Limb (tissue), 2 donors: ENCODE data around the gene SPATS2.
A peak's percentile ranks its signal among the peaks of the same experiment; 100 is the strongest.
"Not testable (repeated sequence)": the region's sequence is repeated elsewhere in the genome, so short reads cannot be mapped to it uniquely, and the experiment has no call there.

Source experiments
- DNase-seq, 2 donors: peaks; one replicate each; pipeline ENCODE4 v3.0.0-alpha.2; 2016; ENCODE audit errors: extremely low spot score in 2 of 2

Gene SPATS2

DNA sequence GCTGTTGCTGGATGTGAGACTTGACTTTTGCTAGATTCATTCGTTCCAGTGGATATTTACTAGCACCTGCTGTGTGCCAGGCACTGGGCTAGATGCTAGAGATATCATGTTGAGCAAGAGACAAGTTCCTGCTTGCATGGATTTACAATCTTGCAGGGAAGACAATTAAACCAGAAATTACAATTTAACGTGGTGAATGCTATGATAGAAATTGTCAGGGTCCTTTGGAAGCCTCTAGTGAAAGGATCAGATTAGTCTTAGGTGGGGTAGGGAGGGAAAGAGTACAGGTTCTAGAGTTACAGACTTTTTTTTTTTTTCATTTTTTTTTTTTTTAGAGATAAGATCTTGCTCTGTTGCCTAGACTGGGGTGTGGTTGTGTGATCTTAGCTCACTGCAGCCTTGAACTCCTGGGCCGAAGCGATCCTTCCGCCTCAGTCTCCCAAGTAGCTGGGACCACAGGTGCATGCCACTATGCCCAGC lies 36.7 kb downstream of the SPATS2 start:
- no peak for DNase-seq

DNA sequence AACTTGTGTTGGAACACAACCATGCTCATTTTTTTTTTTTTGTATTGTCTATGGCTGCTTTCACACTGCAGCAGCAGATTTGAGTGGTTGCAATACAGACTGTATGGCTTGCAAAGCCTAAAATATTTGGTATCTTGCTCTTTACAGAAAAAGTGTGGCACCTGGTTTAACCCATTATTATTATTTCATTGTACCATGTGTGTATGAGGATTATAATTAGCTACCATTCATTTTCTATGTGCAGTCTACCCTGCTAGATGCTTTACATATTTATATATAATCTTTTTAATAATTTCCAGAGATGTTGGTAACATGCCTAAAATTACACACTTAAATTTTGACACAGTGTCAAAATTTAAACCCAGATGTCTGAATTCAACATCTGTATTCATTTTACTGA lies 37.7 kb downstream of the SPATS2 start:
- DNase-seq: no peak

DNA sequence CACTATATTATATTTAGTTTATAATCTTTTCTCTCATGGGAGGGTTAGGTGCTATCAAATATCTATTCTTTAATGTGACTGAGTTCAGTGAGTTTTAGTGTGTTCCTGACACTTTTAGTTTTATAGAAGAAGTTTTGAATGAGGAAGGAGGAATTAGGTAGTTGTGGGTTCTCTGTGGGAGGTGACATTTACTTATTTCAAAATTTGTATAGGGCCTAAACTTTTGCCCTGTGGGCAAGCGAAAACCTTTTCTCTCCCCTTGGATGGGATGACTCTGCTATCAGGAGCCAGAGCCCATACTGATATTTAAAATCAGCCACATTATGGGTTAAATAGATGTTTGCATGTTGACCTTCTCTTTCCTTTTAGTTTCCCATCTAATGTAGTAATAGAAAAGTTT lies 43.6 kb downstream of the SPATS2 start:
- DNase-seq: no peak

DNA sequence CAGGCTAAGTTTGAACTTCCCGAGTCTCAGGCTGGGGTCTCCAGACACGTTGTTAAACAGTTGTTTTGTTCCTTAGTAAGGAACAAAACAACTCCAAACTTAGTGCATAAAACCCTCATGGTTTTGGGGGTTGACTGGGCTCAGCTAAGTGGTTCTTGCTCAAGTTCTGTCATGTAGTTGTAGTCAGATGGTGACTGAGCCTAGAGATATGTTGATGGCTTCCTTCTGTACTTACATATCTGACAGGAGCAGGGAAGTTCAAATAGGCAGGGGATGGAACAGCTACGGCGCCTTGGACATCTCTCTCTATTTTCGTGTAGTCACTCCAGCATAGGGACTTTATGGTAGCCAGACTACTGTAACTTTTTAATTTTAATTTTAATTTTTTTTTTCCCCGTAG lies 45.7 kb downstream of the SPATS2 start:
- no peak for DNase-seq

DNA sequence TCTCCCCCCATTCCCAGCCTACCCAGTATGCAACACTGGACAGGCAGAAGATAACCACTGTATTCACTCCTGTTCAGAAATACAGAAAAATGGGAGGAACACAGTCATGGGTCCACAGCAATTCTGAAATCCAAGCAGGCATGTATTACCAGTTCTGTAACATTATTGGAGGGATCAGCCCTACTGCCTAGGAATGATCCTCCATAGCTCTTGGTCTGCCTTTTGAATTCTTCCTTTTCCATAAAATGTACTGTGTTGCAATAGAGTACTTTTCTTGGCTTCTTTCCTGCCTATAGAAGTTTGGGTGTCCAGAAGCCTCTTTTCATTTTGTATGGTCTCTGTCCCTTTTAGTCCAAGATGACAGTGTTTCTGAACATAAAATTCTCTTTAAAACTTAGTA lies 46.5 kb downstream of the SPATS2 start:
- DNase-seq: no peak

DNA sequence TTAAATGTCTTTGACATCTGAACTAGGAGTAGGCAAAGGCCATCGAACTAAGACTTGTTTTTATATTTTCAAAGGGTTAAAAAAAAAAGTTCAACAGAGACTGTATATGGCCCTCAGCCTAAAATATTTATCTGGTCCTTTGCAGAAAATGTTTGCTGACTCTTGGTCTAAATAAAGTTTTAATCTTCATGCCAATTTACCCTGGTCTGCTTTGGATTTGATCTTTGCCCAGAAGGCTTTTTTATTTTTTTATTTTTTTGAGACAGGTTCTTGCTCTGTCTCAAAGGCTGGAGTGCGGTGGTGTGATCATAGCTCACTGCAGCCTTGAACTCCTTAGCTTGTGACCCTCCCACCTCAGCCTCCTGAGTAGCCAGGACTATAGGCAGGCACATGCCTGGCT lies 47.1 kb downstream of the SPATS2 start:
- DNase-seq: no peak

DNA sequence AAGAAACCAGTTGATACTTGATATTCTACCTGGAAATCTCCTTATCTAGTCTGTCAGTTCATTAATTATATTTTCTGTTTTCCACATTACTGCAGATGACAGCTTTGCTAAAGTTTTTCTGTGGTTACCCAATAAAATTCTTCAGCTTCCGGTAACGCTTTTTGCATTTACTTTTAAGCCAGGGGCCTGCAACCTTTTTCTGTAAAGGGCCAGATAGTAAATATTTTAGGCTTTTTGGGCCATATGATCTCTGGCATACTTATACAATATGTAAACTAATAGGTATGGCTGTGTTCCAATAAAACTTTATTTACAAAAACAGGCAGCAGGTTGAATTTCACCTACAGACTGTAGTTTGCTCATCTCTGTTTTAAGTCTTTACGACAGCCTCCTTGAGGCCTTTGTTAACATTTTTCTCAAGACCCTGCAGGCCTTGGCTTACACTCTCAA lies 48.3 kb downstream of the SPATS2 start:
- no peak for DNase-seq

DNA sequence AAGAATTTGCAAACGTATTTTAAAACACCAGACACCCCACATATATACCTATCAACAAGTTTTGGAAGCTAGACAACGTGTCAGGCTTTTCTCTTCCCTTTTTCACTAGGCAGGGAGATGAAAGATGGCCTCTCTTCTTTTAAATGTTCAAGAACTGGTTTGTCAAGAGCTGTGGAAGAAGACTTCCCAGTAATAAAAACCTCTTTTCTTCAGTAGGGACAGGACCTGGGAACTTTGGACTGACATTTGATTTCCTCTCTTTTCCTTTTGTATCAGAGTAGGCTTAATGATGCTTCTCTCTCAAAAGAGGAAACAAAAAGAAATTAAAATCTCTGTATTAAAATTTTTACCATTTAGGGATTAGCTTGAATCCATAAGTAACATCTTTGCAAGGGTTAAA lies 49.6 kb downstream of the SPATS2 start:
- DNase-seq: no peak

DNA sequence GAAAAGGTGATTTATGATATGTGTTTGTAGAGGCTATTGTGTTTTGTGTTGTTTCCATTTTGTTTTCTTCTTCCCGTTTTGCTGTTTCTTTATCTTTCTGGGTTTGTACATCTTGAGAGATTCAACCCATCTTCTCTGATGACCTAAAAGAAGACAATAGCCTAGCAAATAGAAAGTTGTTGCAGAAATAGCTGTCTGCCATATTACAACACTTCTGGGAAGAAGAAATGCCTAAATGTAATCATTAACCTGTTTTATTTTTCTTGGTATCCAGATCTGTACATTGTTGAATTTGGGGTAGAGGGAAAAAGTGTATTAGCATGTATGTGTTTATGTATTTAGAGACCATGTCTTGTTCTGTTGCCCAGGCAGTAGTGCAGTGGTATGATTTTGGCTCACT lies 50.3 kb downstream of the SPATS2 start:
- DNase-seq: no peak

DNA sequence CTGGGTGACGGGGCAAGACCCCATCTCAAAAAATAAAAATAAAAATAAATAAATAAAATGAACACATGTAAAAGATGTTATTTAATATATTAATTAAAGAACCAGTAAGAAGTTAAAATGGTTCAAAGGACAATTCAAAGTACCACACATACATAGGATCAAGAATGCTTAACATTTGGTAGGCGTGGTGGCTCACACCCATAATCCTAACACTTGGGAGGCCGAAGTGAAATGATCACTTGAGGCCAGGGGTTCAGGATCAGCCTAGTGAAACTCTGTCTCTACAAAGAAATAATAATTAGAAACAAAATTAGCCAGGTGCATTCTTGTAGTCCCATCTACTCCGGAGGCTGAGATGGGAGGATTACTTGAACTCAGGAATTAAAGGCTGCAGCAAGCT lies 53.3 kb downstream of the SPATS2 start:
- DNase-seq: no peak

DNA sequence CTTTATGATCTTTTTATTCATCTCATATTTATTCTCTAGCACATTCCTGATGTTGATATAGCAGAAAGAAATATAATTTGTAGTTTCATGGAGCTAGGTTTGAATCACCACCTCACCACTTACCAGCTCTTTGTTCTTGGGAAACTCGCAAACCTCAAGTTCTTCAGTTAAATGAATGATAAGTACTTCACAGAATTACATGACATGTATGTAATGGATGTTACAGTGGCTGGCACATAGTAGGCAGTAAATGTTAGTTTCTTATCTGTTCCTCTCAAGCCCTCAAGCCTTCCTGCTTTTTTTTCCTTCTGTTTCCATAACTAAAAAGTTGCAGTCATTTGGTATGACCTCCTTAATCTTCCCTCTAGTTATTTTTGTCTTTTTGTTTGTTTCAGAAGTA lies 54.9 kb downstream of the SPATS2 start:
- DNase-seq: no peak

DNA sequence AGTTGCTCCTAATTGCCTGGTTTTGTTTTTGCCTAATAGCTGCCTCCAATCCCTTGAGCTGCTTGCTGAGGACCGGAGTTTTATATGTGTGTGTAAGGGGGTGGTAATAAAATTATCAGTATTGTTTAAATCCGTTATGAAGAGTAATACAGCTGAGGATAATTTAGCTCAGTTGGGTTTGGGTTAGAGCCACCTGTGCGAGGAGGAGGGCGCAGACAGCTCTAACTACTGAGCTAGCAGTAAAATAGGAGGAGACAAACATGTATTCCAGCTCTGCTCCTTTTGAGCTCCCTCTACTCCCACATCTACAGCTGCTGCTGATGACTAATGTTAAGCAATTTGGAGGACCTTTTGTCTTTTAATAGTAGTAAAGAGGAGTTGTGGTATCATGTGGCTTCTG lies 61.5 kb downstream of the SPATS2 start:
- DNase-seq: peak in 1 of 2 donors; percentile 23

DNA sequence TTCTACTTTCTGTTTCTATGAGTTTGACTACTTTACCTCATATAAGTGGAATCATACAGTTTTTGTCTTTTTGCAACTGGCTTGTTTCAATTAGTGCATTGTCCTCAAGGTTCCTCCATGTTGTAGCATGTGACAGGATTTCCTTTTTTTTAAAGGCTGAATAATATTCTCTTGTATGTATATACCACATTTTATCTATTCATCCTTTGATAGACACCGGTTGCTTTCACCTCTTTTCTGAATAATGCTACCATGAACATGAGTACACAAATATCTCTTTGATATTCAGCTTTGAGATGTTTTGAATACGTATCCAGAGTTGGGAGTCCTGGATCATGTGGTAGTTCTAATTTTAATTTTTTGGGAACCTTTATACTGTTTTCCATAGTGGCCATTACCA lies 65.4 kb downstream of the SPATS2 start:
- no peak for DNase-seq

DNA sequence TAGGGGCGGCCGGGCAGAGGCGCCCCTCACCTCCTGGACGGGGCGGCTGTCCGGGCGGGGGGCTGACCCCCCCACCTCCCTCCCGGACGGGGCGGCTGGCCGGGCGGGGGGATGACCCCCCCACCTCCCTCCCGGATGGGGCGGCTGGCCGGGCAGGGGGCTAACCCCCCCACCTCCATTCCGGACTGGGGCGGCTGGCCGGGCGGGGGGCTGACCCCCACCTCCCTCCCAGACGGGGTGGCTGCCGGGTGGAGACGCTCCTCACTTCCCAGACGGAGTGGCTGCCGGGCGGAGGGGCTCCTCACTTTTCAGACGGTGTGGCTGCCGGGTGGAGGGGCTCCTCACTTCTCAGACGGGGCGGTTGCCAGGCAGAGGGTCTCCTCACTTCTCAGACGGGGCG lies 69.5 kb downstream of the SPATS2 start:
- DNase-seq: not testable (repeated sequence)

DNA sequence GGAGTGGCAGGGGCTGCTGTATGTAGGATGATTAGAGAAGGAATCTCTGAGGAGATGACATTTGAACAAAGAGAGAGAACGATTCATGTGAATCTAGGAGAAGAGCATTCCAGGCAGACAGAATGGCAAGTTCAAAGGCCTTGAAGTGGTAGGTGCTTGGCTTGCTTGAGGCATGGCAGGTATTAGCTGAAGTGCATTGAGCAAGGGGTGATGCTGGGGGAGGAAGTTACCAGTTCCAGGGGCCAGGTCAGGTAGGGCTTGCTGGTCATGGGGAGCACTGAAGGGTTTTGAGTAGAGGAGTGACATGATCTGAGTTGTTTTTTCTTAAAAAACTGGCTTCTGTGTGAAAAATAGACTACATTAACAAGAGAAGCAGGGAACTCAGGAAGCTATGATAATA lies 71.8 kb downstream of the SPATS2 start:
- DNase-seq: no peak

DNA sequence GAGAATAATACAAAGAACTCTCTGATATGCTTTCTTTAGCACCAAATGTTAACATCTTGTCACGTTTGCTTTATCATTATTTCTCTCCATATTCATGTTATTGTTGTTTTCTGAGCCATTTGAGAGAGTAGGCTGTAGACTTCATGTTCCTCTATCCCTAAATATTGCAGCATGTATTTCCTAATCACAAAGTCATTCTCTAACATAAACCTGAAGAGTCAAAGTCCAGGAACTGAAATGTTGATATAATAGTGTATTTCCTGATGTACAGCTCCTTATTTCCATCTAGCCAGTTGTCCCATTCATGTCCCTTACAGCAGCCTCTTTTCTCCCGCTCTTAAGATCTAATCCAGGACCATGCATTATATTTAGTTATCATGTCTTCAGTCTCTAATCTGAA lies 72.8 kb downstream of the SPATS2 start:
- DNase-seq: no peak

DNA sequence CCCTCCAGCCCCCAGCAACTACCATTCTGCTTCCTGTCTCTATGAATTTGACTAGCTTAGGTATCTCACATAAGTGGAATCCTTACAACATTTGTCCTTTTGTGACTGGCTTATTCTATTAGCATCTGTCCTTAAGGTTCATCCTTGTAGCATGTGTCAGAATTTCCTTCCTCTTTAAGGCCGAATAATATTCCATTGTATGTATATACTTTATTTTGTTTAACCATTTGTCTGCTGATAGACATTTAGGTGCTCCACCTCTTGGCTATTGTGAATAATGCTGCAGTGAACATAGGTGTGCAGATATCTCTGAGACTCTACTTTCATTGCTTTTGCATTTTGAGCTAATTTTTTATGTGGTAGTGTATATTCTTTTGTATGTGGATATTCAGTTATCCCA lies 75.7 kb downstream of the SPATS2 start:
- DNase-seq: no peak

DNA sequence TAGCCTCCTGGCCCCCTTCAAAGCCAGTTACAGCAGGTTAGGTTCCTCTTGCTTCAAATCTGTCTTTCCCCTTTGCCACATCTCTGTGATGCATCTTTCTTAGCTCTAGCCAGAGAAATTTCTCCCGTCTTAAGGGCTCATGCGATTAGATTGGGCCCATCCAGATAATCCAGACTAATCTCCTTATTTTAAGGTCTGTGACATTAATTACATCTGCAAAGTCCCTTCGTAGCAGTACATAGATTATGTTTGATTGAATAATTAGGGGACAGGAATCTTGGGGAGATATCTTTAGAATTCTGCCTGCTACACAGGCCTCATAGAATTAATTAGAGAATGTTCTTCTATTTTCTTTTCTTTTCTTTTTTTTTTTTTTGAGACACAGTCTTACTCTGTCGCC lies 79.3 kb downstream of the SPATS2 start:
- no peak for DNase-seq

DNA sequence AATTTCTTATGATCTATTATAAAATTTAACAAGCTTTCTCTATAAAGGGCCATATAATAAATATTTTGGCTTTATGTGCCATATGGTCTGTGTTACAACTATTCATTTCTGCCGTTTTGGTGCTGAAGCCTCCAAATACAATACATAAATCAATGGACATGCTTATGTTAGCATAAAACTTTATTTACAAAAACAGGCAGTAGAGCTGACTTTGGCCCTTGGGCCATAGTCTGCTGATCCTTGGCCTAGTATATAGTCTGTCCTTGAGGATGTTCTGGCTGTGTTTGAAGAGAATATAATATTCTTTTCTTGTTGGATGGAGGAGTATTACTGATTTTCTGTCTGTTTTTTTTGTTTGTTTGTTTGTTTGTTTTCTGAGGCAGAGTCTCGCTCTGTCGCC lies 81.6 kb downstream of the SPATS2 start:
- no peak for DNase-seq

DNA sequence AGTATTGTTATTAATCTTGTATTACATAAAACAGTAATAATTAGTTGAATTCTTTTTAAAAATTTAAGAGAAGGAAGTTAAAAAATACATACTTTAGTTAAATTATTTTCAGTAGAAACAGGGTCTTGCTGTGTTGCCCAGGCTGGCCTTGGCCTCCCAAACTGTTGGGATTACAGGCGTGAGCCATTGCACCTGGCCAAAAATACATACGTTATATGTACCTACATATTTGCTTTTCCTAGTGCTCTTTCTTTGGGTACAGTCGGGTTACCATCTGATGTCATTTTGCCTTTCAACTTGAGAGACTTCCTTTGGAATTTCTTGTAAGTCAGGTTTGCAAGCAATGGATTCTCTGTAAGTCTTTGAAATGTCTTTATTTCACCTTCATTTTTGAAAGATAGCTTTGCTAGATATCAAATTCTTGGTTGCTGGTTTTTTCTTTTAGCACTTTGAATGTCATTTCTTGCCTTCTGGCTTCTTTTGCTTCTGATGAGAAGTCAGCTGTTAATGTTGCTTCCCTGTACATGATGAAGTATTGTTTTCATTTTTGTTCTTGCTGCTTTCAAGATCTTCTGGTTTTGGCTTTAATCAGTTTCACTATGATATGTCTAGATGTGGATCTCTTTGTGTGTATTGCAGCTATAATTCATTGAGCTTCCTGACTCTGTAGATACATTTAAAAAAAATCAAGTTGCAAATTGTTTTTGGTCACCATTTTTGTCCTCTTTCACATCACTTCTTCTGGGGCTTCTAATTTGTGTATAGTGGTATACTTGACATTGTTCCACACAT lies 84.4 kb downstream of the SPATS2 start:
- no peak for DNase-seq

DNA sequence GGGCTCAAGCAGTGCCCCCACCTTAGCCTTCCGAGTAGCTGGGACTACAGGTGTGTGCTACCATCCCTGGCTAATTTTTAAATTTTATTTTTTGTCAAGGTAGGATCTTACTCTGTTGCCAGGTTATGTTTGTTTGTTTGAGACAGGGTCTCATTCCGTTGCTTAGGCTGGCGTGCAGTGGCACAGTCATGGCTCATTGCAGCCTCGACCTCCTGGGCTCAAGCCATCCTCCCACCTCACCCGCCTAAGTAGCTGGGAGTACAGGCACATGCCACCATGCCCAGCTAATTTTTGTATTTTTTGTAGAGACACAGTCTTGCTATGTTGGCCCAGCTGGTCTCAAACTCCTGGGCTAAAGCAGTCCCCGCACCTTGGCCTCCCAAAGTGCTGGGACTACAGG lies 88.2 kb downstream of the SPATS2 start:
- no peak for DNase-seq

DNA sequence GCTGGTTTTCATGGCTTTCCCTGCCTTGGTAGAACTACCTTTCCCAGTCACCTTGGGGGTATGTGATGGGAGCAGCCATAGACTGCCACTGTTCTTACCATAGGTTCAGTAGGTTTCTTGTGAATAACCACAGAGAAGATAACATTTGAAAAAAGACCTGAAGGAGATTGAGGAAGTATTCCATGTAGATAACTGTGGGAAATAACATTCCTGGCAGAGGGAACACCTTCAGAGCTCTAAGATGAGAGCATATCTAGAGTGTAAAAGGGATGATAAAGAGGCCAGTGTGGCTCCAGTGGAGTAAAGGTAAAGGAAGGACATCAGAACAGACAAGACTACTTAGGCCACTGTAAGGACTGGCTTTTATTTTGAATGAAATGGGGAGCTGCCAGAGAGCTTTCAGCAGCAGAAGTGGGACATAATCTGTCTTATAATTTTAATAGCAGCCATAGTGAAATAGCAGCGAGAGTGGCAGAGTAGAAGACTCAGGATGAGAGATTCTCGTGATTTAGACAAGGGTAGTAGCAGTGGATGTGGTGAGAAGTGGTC lies 88.9 kb downstream of the SPATS2 start:
- no peak for DNase-seq

DNA sequence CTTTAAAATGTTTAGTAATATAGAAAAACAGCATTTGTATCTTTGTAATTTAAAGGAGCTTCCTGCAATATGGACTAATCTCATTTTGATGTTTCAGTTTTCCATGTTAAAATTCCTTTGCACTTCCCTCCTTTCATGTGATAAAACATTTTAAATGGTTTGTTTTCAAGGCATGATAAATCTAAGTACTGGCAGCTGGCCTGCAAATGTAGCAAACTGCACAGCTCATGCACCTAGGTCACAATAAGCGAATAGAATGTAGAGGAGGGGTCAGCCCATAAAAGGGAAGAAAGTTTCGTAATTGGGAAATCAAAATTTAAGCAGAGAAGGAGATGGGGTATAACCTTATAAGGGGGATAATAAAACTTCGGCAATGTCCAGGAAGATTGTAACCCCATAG lies 91.6 kb downstream of the SPATS2 start:
- DNase-seq: no peak
